ENCODE measurements around the gene ERG.

Gene ERG

GRCh38 chr21:38388203-38388602 lies 110.1 kb downstream of the ERG start:
- no peak for DNase-seq

GRCh38 chr21:38386967-38387366 lies 111.3 kb downstream of the ERG start:
- DNase-seq = peak; percentile 84 to 86

- no peak for DNase-seq
Observed at GRCh38 chr21:38385427-38386175, 112.7 kb downstream of the ERG start.

GRCh38 chr21:38384675-38385426 lies 113.4 kb downstream of the ERG start:
- peak; percentile 83 to 85 for DNase-seq

GRCh38 chr21:38384238-38384560 lies 114.1 kb downstream of the ERG start:
- DNase-seq = no peak

GRCh38 chr21:38383411-38384237 lies 114.7 kb downstream of the ERG start:
- no peak for DNase-seq

GRCh38 chr21:38380481-38381137 lies 117.7 kb downstream of the ERG start:
- DNase-seq = peak; percentile 57 to 62

GRCh38 chr21:38379147-38379546 lies 119.1 kb downstream of the ERG start:
- no peak for DNase-seq

- DNase-seq = peak; percentile 10 to 23
Observed at GRCh38 chr21:38377165-38378088, 120.8 kb downstream of the ERG start.

GRCh38 chr21:38376693-38377092 lies 121.6 kb downstream of the ERG start:
- DNase-seq = peak; percentile 35 to 64

- DNase-seq = peak; percentile 82 to 89
Observed at GRCh38 chr21:38376235-38376634, 122.0 kb downstream of the ERG start.

GRCh38 chr21:38367646-38368045 lies 130.6 kb downstream of the ERG start:
- no peak for DNase-seq

- DNase-seq = no peak
Observed at GRCh38 chr21:38365521-38365920, 132.8 kb downstream of the ERG start.

- peak; percentile 34 to 52 for DNase-seq
Observed at GRCh38 chr21:38363693-38364092, 134.6 kb downstream of the ERG start.

GRCh38 chr21:38361324-38361723 lies 137.0 kb downstream of the ERG start:
- DNase-seq = no peak

GRCh38 chr21:38359835-38360234 lies 138.4 kb downstream of the ERG start:
- no peak for DNase-seq

- DNase-seq = no peak
Observed at GRCh38 chr21:38359090-38359489, 139.2 kb downstream of the ERG start.

- no peak for DNase-seq
Observed at GRCh38 chr21:38358666-38359065, 139.6 kb downstream of the ERG start.

- no peak for DNase-seq
Observed at GRCh38 chr21:38358098-38358497, 140.2 kb downstream of the ERG start.

- no peak for DNase-seq
Observed at GRCh38 chr21:38356883-38357625, 141.2 kb downstream of the ERG start.
